ENCODE results near the gene LGI4.

Gene LGI4

GRCh38 chr19:35134601-35135242, at the start of gene LGI4:
Gene LGI4 (minus strand): TSS chr19:35135059. CDS start chr19:35134680, 379 bp downstream.
- DNase-seq (ENCODE audit: low read depth in 2 of 2) = no peak

- DNase-seq (ENCODE audit: low read depth in 2 of 2) = no peak
Observed at GRCh38 chr19:35184267-35184666, 49.4 kb upstream of the LGI4 start.

- no peak for DNase-seq (ENCODE audit: low read depth in 2 of 2)
Observed at GRCh38 chr19:35181387-35181786, 46.5 kb upstream of the LGI4 start.

- DNase-seq (ENCODE audit: low read depth in 2 of 2) = no peak
Observed at GRCh38 chr19:35179830-35180229, 45.0 kb upstream of the LGI4 start.

- no peak for DNase-seq (ENCODE audit: low read depth in 2 of 2)
Observed at GRCh38 chr19:35178701-35179100, 43.8 kb upstream of the LGI4 start.

- no peak for DNase-seq (ENCODE audit: low read depth in 2 of 2)
Observed at GRCh38 chr19:35177377-35178274, 42.8 kb upstream of the LGI4 start.

- DNase-seq (ENCODE audit: low read depth in 2 of 2) = no peak
Observed at GRCh38 chr19:35176181-35176570, 41.3 kb upstream of the LGI4 start.

GRCh38 chr19:35174226-35174625, 39.4 kb upstream of the LGI4 start:
- DNase-seq (ENCODE audit: low read depth in 2 of 2) = no peak

- no peak for DNase-seq (ENCODE audit: low read depth in 2 of 2)
Observed at GRCh38 chr19:35171730-35172129, 36.9 kb upstream of the LGI4 start.

- no peak for DNase-seq (ENCODE audit: low read depth in 2 of 2)
Observed at GRCh38 chr19:35170359-35171061, 35.7 kb upstream of the LGI4 start.

GRCh38 chr19:35169221-35169995, 34.5 kb upstream of the LGI4 start:
- DNase-seq (ENCODE audit: low read depth in 2 of 2) = no peak

GRCh38 chr19:35168196-35168595, 33.3 kb upstream of the LGI4 start:
- no peak for DNase-seq (ENCODE audit: low read depth in 2 of 2)

- no peak for DNase-seq (ENCODE audit: low read depth in 2 of 2)
Observed at GRCh38 chr19:35167251-35168119, 32.6 kb upstream of the LGI4 start.

- DNase-seq (ENCODE audit: low read depth in 2 of 2) = no peak
Observed at GRCh38 chr19:35166100-35167063, 31.5 kb upstream of the LGI4 start.

GRCh38 chr19:35165200-35166058, 30.6 kb upstream of the LGI4 start:
- no peak for DNase-seq (ENCODE audit: low read depth in 2 of 2)

GRCh38 chr19:35164418-35164817, 29.6 kb upstream of the LGI4 start:
- no peak for DNase-seq (ENCODE audit: low read depth in 2 of 2)

GRCh38 chr19:35162471-35163326, 27.8 kb upstream of the LGI4 start:
- no peak for DNase-seq (ENCODE audit: low read depth in 2 of 2)

- DNase-seq (ENCODE audit: low read depth in 2 of 2) = no peak
Observed at GRCh38 chr19:35161434-35161743, 26.5 kb upstream of the LGI4 start.

Measured in activated CD8-positive, alpha-beta memory T cell treated with anti-CD3 and anti-CD28 coated beads for 4 hours (primary cell).